Measurements from ENCODE around the gene PFKFB4.

Gene PFKFB4

DNA sequence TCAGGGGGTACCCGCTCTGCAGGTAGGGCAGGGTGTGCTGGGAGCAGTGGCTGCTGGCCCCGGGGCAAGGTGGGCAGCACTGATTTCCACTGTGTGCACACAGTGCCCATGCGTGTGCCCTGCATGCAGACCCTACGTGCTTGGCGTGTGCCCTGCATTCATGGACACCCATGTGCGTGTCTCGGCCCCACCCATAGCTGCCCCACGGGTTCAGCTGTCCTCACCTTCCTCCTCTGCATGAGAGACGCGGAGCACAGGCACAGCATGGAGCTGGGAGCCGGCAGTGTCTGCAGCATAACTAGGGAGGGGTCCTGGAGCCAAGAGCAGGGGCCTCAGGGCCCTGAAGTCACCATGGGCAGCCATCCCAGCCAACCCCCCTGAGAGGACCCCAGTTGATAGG lies 8.6 kb upstream of the PFKFB4 start:
- ChIA-PET CTCF (interaction anchor here (0.6 to 9.1 kb wide), 3 partner anchors 12 to 70 kb away, joined by 3 to 88 read pairs (median 3); partner anchors contain the start of gene SLC26A6), POLR2A (interaction anchor here (0.7 to 1.7 kb wide), 3 partner anchors 31 to 70 kb away, joined by 4 to 5 read pairs (median 4); partner anchors contain the start of gene SLC26A6)
- DNase-seq (ENCODE audit: low read depth, low spot score), result no peak
- no peak overlapping the region for H3K4me3 ChIP-seq (ENCODE audit: low read depth, low read length)
- TF ChIP-seq CTCF (IDR thresholded peaks at IDR 0.05; ENCODE audit: insufficient read depth, low read length, missing control alignments), result no peak

DNA sequence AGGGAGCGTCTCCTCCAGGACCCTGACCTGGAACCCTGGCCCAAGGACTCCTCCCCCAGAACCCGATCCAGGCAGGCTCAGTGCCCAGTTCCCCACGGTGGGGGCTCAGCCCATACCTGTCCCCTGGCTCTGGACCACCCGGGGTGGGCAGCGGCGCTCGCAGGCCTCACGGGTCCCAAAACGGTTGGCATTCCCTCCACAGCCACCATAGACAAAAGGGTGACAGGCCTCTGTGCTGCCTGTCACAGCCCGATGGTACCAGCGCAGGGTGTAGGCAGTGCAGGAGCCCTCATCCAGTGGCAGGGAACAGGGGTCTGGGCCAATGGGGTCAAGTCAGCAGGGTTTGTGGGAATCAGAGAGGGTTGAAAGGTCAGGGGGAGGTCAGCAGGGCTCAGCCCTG lies 8.1 kb upstream of the PFKFB4 start:
- no peak overlapping the region for H3K4me3 ChIP-seq (ENCODE audit: low read depth, low read length)
- ChIA-PET CTCF (interaction anchor here (0.6 to 9.1 kb wide), 6 partner anchors 13 to 128 kb away, joined by 3 to 88 read pairs (median 4); partner anchors contain the start of gene SLC26A6), POLR2A (no interaction called here)
- TF ChIP-seq CTCF (IDR thresholded peaks at IDR 0.05; ENCODE audit: insufficient read depth, low read length, missing control alignments), result no peak
- DNase-seq (ENCODE audit: low read depth, low spot score), result no peak

DNA sequence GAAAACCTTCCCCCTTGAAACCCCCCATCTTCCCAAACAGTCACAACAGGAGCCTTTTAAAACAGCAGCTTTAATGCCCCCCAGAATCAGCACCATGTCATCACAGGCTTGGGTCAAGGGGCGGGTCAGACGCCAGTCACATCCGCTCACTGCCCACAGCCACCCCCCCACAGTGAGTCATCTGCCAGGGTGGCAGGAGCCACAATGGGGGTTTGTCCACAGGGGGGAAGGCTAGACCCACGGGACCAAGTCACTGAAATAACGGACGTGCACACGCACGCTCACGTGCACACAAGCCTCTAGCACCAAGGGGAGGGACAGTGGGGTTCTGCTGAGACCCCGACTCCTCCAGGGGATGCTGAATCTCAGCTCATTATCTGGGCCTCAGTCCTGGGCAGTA lies 7.4 kb upstream of the PFKFB4 start:
- ChIA-PET CTCF (interaction anchor here (0.6 to 9.1 kb wide), 6 partner anchors 14 to 128 kb away, joined by 3 to 88 read pairs (median 5); partner anchors contain the start of gene SLC26A6), POLR2A (interaction anchor here (0.7 to 1.2 kb wide), 3 partner anchors 9 to 34 kb away, joined by 3 to 9 read pairs (median 4); no protein-coding TSS in a partner anchor)
- no peak overlapping the region for H3K4me3 ChIP-seq (ENCODE audit: low read depth, low read length)
- DNase-seq (ENCODE audit: low read depth, low spot score), result no peak
- no peak for TF ChIP-seq CTCF (IDR thresholded peaks at IDR 0.05; ENCODE audit: insufficient read depth, low read length, missing control alignments)

DNA sequence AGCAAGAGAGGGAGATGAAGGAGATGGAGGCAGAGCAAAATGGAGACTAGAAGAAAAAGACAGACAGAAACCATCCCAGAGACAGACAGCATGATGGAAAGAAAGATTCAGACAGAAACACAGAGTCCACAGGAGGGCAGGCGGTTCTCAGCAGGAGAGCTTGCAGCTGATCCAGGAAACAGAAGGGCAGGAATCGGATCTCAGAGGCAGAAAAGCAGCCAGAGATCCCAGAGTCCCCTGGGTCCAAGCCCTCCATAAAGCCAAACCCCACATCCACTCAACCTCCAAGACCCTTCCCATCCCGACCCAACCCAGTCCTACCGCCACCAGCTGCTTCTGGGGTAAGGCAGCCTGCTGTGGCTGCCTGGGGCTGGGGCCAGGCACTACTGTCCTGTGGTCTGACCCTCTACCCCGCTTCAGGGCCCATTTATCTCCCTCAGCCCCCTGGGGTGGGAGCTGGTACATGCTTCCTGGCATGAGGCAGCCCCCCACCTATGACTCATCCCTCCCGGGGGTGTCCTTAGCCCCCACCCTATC lies 6.8 kb upstream of the PFKFB4 start, which contains the start of gene UCN2:
TSS of gene UCN2 (minus strand) at position 400 of the 537 bp plus-strand sequence. CDS start 657 bp downstream, outside the sequence.
- DNase-seq (ENCODE audit: low read depth, low spot score), result no peak
- no peak for TF ChIP-seq CTCF (IDR thresholded peaks at IDR 0.05; ENCODE audit: insufficient read depth, low read length, missing control alignments)
- CTCF ChIA-PET, result interaction anchor here (0.8 to 9.1 kb wide), 6 partner anchors 14 to 127 kb away, joined by 3 to 88 read pairs (median 5); partner anchors contain the start of gene SLC26A6
- no peak within 1 kb of the TSS for H3K4me3 ChIP-seq (ENCODE audit: low read depth, low read length)
- POLR2A ChIA-PET, result interaction anchor here (0.7 to 1.2 kb wide), 3 partner anchors 10 to 35 kb away, joined by 3 to 9 read pairs (median 4); no protein-coding TSS in a partner anchor

DNA sequence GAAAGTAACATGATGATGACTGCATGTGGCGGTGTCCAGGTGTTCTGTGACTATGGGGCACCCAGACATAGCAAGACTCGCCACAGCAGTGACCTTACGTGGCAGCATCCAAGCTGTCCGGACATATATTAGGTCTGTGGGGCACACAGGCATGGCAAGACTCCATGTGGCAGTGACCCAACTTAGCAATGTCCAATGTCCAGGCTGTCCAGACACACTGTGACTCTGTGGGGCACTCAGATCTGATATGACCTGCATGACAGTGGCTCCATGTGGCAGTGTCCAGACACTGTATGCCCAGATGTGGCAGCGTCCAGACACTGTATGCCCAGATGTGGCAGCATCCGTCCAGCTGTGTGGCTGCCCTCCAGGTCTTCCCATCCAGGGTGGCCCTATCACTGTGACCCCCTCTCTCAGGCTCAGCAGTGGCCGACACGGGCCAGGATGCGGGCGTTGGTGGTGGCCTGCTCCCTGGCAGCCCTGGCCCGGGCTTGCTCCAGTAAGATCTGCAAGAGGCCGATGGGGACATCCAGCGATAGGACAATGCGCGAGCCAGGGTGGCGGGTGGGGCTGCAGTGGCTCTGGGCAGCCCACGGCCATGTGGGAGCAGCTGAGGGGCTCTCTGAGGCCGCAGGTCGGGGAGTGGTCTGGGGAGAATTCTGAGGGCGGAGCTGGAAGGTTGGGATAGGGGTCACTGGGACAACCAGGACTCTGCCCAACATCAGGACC lies 5.9 kb upstream of the PFKFB4 start:
- no peak for DNase-seq (ENCODE audit: low read depth, low spot score)
- ChIA-PET POLR2A (no interaction called here), CTCF (interaction anchor here (0.9 to 9.1 kb wide), 7 partner anchors 13 to 369 kb away, joined by 3 to 88 read pairs (median 6); partner anchors contain the start of gene SLC26A6)
- TF ChIP-seq CTCF (IDR thresholded peaks at IDR 0.05; ENCODE audit: insufficient read depth, low read length, missing control alignments), result no peak
- no peak overlapping the region for H3K4me3 ChIP-seq (ENCODE audit: low read depth, low read length)
